ENCODE data around the gene SLC28A1.

DNA sequence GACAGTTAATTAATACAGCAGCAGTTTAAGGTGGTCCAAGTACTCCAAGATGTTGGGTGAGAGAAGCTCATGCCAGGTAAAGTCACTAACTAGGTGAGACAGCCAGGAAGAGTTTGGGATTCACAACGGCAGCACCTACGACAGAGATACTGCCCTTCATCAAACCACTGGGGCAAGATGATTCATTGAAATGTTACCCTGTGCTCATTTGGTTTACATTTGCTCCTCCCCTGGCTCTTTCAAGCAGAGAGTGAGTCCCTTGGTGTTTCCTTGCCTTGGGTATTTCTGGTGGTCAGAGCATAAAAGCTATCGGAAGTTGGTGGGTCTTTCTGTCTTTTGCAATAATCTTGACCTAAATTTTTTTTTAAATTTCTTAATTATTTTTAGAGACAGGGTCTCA lies 77.2 kb downstream of the SLC28A1 start:
- TF ChIP-seq, protein P1, sequence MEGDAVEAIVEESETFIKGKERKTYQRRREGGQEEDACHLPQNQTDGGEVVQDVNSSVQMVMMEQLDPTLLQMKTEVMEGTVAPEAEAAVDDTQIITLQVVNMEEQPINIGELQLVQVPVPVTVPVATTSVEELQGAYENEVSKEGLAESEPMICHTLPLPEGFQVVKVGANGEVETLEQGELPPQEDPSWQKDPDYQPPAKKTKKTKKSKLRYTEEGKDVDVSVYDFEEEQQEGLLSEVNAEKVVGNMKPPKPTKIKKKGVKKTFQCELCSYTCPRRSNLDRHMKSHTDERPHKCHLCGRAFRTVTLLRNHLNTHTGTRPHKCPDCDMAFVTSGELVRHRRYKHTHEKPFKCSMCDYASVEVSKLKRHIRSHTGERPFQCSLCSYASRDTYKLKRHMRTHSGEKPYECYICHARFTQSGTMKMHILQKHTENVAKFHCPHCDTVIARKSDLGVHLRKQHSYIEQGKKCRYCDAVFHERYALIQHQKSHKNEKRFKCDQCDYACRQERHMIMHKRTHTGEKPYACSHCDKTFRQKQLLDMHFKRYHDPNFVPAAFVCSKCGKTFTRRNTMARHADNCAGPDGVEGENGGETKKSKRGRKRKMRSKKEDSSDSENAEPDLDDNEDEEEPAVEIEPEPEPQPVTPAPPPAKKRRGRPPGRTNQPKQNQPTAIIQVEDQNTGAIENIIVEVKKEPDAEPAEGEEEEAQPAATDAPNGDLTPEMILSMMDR (IDR thresholded peaks at IDR 0.05): no peak
- no peak for TF ChIP-seq ZFX (IDR thresholded peaks at IDR 0.05; ENCODE audit: borderline replicate concordance)

Measured in 22Rv1 (cell line).